AG20443 (cell line): ENCODE measurements around the gene ACSF2.
"Not testable (repeated sequence)": the region's sequence is repeated elsewhere in the genome, so short reads cannot be mapped to it uniquely, and the experiment has no call there.

Experiments
- DNase-seq: peaks from one replicate; pipeline ENCODE4 v3.0.0; 2012; ENCODE audit warnings: low spot score, mixed read lengths

ACSF2 gene

GRCh38 chr17:50464736-50465135 lies 38.7 kb downstream of the ACSF2 start:
- no peak for DNase-seq

DNA sequence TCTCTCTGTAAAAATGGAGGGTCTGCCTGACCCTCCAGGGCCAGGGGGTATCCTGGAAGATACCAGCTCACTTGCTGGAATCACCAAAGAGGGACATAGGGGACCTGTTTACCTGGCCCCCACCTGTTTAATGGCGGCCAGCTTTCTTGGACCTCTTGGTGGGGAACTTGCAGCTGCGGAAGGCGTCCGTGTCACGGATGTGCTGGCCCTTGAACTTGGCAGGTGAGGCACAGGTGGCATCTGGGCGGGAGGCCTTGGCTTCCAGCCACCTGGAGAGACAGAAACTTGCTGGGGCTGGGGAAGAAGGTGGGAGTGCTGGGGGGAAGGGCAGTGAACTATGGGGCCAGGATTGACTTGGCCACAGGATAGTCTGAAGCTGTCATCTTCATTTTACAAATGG lies 39.2 kb downstream of the ACSF2 start:
- no peak for DNase-seq

DNA sequence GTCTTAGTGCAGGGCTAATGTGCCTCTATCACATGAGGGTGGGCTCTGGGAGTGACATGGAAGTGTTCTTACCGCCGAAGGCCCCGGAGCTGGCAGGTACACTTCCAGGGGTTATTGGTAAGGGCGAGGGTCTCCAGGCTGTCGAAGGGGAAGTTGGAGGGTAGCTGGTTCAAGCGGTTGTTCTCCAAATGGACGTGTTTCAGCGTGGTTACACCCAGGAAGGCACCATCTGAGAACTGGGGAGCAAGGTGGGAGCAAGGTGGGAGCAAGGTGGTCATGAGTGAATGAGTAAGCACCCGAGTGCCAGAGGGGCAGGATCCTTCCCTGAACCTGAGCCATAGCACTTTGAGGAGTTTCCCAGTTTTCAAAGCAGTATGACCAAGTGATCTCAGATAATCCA lies 39.6 kb downstream of the ACSF2 start:
- peak; percentile 2 for DNase-seq

DNA sequence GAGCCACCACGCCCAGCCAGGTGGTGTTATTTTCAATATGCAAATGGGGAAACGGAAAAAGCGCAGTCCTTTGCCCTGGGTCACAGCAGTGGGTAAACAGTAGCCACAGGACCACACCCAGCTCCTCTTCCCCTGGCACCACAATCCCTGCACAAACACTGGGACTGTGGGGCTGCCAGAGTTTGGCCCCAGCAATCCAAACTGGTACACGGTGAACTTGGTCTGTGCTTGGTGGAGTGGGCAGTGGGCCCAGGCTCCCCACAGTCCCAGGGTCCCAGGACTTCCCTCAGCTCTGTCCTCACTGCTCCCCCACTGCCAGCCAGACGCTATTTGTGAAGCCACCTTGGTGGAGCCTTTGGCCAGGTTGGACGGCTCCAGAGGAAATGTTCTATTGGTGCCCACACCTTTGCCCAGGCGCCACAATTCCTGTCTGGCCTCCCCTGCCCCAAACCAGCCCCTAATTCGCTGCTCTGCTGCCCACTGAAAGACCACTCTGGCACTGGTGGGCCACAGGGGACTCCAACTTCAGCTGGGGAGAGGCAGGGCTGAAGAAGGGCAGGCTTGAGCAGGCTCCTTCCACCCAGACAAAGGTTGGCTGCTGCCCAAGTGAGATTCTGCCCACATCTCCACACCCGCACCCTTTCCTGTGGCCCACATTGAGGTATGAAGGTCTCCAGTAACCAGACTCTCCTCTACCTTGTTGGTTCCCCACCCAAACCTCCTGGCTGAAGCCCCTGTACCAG lies 40.5 kb downstream of the ACSF2 start:
- DNase-seq: peak; percentile 9

GRCh38 chr17:50467114-50467854 lies 41.3 kb downstream of the ACSF2 start:
- peak; percentile 13 for DNase-seq

DNA sequence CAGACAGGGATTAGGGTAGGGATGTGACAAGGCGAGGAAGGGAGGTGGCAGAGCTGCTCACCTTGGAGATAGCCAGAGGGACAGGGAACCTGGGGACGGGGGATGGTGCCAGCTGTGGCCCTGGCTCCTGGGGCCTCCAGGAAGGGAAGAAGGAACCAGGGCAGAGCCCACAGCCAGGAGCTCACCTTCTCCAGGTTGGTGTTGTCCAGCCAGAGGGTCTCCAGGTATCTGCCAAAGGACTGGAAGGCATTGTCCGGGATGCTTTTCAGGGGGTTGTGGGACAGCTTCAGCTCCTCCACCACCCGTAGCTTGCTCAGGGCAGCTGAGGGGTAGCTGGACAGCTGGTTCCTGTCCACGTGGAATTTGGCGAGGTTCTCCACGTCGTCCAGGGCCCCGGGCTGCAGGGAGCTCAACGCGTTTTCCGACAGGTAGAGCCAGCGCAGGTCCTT lies 41.9 kb downstream of the ACSF2 start:
- peak; percentile 9 for DNase-seq

- DNase-seq: peak; percentile 75
Observed at GRCh38 chr17:50468304-50469207, 42.5 kb downstream of the ACSF2 start, which contains the start of gene CHAD. TSS of gene CHAD (minus strand) at chr17:50468880. CDS start at chr17:50468813, 67 bp downstream.

GRCh38 chr17:50469208-50469605 lies 43.2 kb downstream of the ACSF2 start:
- DNase-seq: peak; percentile 64

GRCh38 chr17:50469671-50470305 lies 43.8 kb downstream of the ACSF2 start:
- no peak for DNase-seq

- DNase-seq: no peak
Observed at GRCh38 chr17:50470426-50470825, 44.4 kb downstream of the ACSF2 start.

DNA sequence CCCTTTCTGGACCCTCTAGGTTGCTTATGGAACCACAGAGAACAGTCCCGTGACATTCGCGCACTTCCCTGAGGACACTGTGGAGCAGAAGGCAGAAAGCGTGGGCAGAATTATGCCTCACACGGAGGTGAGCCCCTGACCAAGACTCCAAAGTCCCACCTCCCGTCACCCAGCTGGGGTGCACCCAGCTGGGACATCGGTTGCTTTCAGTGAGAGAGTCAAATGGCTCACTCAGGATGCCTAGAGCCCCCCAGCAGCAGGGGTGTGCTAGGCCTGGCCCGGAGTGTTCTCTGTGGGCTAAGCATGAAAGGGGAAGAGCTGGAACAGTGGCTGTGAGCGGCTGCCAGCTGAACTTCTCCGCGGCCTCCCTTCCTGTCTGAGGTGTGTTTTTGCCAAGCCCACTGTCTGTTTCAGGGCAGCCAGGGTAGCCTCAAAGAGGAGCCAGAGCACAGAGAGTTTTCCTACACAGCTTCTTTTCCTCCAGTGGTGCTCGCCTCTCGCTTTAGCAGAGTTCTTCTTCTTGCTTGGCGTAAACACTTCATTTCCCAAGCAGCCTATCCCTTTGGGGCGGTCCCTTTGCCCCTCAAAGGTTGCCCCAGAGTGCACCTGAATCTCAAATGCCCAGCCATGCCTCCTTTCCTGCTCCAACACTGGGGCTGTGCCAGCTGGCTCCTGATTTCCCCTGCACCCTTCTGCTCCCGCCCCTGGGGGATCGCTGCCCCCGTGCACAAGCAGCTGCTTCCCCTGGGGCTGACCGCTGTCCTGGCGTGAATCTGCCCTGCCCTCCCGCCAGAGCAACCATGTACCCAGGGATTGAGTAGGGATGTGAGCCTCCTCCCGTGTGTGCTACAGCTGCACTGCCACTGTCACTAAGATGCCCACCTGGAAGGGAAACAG lies 45.2 kb downstream of the ACSF2 start:
- DNase-seq: no peak

DNA sequence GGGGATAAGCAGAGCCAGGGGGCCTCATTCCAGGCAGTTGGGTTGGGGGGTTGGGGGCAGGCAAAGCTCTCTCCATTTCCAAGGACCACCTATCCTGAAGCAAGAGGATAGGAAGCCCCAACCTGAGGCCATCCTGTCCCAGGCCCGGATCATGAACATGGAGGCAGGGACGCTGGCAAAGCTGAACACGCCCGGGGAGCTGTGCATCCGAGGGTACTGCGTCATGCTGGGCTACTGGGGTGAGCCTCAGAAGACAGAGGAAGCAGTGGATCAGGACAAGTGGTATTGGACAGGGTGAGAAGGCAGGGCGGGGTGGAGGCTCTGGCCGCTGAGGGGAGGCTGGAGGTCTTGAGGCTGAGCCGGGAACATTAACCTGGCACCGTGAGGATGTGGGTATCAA lies 46.3 kb downstream of the ACSF2 start:
- DNase-seq: no peak

- DNase-seq: not testable (repeated sequence)
Observed at GRCh38 chr17:50472761-50473161, 46.7 kb downstream of the ACSF2 start.

DNA sequence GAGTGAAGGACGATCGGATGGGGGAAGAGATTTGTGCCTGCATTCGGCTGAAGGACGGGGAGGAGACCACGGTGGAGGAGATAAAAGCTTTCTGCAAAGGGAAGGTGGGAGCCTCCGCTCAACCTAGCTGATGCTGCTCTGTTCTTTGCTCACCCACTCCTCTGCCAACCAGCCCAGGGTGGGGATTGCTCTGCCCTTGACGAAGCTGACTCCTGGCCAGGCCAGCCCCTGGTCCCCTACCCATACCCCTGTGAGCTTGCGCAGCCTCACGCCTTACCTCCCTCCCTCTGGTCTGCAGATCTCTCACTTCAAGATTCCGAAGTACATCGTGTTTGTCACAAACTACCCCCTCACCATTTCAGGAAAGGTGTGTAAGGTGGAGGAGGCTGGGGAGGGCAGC lies 47.9 kb downstream of the ACSF2 start:
- DNase-seq: no peak

DNA sequence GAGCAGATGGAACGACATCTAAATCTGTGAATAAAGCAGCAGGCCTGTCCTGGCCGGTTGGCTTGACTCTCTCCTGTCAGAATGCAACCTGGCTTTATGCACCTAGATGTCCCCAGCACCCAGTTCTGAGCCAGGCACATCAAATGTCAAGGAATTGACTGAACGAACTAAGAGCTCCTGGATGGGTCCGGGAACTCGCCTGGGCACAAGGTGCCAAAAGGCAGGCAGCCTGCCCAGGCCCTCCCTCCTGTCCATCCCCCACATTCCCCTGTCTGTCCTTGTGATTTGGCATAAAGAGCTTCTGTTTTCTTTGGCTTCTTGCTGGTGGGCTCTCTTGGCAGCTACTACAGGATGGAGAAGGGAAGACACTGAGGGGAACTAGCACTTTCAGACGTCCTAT lies 48.5 kb downstream of the ACSF2 start:
- DNase-seq: no peak

DNA sequence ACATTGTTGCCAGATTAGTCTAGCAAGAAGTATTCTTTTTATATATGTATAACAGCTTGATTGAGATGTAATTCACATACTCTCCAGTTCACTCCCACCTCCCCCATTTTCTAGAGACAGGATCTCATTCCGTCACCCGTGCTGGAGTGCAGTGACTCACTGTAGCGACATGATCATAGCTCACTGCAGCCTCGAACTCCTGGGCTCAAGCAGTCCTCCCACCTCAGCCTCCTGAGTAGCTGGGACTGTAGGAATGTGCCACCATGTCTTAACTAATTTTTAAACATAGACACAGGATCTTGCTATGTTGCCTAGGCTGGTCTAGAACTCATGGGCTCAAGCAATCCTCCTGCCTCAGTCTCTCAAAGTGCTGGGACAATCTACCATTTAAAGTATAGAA lies 49.3 kb downstream of the ACSF2 start:
- DNase-seq: no peak

- DNase-seq: not testable (repeated sequence)
Observed at GRCh38 chr17:50475775-50476544, 49.9 kb downstream of the ACSF2 start.

DNA sequence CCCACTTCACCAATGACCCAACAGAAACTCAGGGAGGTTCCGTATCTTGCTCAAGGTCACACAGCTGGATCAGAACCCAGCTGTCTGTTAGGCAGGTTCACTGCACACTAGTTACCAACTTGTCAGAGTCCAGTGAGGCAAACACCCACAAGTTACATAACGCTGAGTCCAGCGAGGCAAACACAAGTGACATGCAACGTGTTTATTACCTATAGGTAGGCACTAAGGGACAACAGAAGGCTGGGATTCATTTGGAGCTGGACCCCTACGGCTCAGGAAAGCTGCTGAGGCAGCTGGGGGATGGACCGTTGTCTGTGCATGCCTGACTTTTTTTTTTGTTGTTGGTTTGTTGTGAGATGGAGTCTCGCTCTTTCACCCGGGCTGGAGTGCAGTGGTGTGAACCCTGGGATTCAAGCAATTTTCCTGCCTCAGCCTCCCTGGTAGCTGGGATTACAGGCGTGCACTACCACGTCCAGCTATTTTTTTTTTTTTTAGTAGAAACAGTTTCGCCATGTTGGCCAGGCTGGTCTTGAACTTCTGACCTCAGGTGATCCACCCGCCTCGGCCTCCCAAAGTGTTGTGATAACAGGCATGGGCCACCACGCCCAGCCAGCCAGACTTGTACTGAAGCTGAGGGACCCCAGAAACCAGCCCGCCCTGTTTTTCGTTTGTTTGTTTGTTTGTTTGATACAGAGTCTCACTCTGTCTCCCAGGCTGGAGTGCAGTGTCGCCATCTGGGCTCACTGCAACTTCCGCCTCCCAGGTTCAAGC lies 50.7 kb downstream of the ACSF2 start:
- DNase-seq: no peak

GRCh38 chr17:50477976-50478375 lies 52.0 kb downstream of the ACSF2 start:
- no peak for DNase-seq
